AG20443 (cell line): ENCODE measurements around the gene MED25.
A peak's percentile ranks its signal among the peaks of the same experiment; 100 is the strongest.

Source experiments
- DNase-seq: peaks from one replicate; pipeline ENCODE4 v3.0.0; 2012; ENCODE audit warnings: low spot score, mixed read lengths

The MED25 gene

GRCh38 chr19:49799271-49799797 lies 18.8 kb upstream of the MED25 start:
- no peak for DNase-seq

GRCh38 chr19:49799798-49800376 lies 18.2 kb upstream of the MED25 start:
- DNase-seq, result no peak

GRCh38 chr19:49800771-49801170 lies 17.3 kb upstream of the MED25 start:
- DNase-seq, result no peak

DNA sequence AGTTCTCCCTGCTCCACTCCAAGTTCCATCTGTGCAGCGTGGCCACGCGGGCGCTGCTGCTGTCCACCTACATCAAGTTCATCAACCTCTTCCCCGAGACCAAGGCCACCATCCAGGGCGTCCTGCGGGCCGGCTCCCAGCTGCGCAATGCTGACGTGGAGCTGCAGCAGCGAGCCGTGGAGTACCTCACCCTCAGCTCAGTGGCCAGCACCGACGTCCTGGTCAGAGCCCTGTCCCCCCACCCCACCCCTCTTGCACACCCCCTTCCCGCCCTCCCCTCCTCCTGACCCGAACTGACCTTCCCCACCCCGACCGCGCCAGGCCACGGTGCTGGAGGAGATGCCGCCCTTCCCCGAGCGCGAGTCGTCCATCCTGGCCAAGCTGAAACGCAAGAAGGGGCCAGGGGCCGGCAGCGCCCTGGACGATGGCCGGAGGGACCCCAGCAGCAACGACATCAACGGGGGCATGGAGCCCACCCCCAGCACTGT lies 16.6 kb upstream of the MED25 start:
- DNase-seq, result no peak

DNA sequence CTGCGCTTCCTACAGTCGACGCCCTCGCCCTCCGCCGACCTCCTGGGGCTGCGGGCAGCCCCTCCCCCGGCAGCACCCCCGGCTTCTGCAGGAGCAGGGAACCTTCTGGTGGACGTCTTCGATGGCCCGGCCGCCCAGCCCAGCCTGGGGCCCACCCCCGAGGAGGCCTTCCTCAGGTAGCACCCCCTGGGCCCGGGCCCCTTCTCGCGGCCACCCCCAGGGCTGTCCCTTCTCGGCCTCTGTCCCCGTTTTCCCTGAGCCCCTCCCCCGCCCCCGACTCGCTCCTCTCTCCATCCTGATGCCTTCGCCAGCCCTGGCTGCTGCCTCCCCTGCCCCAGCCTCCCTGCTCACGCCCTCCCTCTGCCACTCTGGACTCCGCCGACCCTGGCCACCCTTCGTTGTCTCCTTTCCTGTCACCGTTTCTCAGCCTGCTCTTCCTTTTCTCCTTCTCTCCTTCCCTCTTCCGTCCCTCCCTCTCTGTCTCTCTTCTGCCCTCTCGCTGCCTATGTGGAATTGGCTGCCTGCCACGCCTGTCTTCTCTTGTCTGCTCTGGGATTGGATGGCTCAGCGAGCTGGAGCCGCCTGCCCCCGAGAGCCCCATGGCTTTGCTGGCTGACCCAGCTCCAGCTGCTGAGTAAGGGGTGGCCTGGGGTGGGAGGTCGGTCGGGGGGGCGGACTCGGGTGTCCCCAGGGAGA lies 16.0 kb upstream of the MED25 start:
- DNase-seq, result peak; percentile 88

DNA sequence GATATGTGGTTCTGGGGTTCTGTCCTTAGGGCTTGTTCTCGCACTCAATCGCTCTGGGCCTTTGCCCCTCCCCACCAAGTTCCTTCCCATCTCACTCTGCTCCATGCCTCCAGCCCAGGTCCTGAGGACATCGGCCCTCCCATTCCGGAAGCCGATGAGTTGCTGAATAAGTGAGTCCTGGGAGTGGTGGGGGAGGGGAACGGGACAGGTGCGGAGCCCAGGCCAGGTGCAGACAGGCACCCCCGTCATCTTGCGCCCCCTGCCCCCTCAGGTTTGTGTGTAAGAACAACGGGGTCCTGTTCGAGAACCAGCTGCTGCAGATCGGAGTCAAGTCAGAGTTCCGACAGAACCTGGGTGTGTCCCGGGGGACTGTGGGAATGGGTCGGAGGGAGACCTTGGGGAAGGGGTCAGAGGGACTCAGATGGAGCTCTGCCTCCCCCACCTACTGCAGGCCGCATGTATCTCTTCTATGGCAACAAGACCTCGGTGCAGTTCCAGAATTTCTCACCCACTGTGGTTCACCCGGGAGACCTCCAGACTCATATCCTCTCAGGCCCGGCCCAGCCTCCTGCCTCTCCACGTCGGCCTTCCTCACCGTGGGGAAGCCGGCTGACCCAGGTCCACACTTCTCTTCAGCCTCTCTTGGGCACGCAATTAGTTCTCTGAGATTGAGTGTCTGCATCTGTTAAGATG lies 15.1 kb upstream of the MED25 start:
- no peak for DNase-seq

DNA sequence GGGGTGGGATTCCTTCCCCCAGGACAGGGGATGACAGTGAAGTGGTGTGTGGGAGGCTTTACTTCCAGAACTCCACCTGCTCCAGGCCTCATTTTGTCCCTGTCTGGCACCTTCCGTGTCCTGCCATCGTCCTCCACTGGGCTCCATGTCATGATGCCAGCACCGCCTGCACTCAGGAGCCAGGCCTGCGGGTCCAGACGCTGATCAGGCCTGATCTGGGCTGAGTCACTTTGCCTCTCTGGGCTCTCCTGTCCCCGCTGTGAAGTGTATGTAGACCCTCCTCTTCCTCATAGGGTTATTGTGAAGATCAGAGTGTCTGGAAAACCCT lies 14.6 kb upstream of the MED25 start:
- no peak for DNase-seq

- DNase-seq, result no peak
Measured at GRCh38 chr19:49805822-49806619, 12.1 kb upstream of the MED25 start.

- DNase-seq, result no peak
Measured at GRCh38 chr19:49806620-49806959, 11.5 kb upstream of the MED25 start.

- DNase-seq, result no peak
Measured at GRCh38 chr19:49807058-49807903, 10.8 kb upstream of the MED25 start.

- DNase-seq, result no peak
Measured at GRCh38 chr19:49807904-49808675, 10.0 kb upstream of the MED25 start.

DNA sequence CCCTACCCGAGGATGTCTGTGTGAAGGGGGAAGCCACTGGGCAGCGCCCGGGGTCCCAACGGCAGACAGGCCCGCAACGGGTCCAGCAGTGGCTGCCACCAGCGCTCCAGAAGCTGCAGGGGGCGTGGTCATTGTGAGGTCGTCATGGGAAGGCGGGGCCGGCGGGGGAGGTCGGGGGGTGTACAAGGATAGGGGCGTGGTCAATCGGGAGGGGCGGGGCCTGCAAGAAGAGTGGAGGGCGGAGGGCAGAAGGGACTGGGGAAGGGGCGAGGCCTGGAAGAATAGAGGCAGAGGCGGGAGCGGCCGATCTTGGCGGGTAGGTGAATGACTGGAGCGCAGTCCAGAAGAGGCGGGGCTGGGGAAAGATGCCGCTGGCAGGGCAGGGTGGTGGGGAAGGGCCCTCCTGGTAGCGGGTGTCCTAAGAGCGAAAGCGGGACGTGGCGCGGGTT lies 9.4 kb upstream of the MED25 start:
- DNase-seq, result peak; percentile 97

DNA sequence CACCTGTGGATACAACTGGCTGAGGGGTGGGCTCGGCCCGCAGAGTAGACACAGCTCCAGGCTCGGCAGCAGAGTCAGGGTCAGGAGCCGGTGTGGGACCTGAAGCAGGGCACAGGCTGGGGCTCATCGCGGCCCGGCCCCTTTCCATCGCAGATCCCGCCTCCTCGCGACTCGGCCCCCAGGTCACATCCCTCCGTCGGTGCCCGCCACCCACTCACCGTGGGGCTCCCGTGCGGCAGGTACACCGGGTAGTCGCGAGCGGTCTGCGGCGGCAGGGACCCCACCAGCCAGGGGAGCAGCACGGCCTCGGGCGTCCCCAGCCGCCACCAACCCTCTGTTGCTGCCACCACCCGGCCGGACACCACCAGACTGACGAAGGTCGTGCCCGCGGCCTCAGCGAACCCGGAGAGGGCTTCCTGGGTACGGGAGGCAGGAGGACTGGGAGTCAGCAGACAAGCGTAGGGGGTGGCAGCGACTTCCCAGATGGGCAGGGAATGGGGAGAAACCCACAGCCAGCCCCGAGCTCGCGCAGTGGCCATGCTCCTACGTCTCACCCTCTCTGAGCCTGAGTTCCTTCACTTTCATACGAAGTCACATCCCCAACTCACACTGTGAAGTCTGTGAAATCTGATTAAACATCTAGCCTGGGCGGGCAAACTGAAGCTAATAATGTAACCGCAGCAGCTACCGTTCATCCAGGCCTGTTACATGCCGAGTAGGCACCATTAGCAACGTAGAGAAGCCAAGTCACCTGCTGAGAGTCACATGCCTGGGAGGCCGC lies 8.7 kb upstream of the MED25 start:
- DNase-seq, result peak; percentile 58

GRCh38 chr19:49809941-49810389 lies 8.1 kb upstream of the MED25 start:
- DNase-seq, result no peak

DNA sequence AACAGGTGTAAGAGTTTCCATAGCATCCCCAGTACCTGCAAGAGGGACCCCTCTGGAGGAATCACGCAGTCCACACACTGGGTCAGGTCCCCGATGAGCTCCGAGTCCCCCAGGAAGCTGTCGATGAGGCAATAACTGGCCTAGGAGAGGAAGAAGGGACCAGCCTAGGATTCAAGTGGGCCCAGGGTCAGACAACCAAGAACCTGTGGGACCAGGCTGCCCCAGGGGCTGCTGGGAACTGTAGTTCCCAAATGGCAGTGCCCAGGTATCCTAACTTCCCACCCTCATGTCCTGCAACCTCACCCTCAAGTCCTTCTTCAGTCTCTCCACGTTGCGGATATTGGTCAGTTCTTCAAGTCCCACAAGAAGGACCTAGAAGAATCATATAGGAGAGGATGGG lies 6.8 kb upstream of the MED25 start:
- no peak for DNase-seq

DNA sequence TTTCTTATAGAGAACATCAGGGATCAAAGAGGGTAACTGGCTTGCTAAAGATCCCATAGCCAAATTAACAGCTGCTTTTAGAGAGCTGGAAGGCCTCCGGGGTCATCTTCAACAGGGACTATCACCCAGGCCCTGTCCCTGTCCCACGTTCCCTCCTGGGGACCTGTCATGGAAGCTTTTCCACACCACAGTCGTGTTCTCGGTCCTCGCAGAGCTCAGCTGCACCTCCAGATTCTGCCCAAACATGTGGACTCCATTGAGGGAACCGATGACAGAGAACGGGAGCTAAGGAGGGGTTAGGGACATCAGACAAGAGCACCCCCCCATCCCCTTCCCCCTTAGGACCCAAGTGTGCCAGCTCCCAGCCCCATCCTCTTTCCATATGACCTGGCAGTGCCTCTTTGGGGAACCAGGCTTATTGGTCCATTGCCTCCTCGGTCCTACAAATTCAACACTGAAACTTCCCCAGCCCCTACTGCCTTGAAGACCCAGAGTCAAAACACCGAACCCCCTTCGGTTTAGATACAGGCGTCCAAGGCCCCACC lies 5.6 kb upstream of the MED25 start:
- DNase-seq, result no peak

DNA sequence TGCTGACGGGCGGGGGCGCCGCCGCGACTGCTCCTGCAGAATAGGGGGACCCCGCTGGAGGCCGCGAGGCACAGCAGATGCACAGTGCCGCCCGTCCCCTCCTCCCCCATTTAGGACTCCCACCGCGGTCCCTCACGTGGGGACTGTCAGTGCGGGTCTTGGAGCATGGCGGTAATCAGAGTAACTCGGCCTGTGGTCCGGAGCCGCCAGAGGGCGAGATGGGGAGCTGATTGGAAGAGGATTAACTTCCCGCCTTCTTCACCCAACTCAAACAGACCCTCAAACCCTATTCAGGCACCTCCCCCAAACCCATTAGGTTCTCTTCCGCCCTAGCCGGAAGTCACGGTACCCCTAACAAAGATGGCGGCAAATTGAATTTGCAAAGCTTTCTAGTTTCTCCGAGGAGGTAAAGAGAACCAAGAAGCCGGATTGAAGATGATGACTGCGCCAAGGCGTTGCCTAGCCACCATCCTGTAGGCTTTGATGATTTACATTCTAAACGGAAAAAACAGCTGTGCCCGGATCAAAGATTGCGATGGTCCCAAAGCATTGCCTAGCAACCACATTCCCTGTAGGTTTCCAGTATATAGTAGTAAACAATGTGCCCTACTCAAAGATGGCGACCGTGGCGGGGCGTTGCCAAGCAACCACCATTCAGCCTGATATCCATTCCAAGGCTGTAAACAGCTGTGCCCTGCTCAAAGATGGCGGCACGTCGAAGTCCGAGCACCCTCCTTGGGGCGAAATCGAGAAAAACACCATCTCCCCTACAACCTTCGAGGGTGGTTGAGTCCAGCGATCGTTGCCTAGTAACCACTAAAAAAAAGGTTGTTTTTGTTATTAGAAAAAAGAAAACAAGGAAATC lies 4.9 kb upstream of the MED25 start, which contains the start of gene FUZ:
TSS of gene FUZ (minus strand) at position 296 of the 865 bp plus-strand sequence. CDS start at position 110, 186 bp downstream.
- DNase-seq, result peak; percentile 93

DNA sequence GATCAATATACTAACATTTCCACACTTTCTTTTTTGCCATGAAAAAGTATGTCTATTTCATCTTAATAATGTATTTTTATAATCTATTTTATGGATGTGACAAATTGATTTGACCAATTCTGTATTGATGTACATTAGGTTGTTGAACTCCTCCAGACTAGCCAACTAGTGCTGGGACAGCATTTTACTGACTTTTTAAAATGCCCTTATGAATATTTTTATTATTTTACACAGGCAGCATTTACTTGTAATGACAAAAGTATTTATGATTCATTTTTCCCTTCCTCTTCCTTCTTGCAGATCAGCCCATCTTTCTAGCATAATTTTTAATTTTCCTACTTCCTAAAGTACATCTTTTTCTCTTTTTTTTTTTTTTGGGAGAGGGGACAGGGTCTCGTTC lies 4.1 kb upstream of the MED25 start:
- no peak for DNase-seq
